NB4 (cell line): ENCODE measurements around the gene CCT5.

Source experiments
- DNase-seq: peaks from one replicate; pipeline ENCODE4 v3.0.0; 2010; ENCODE audit warnings: low read depth
- H3K4me3 ChIP-seq: one replicate; pipeline ENCODE4 v1.5.1; 2011; ENCODE audit warnings: mild to moderate bottlenecking, low read depth, low read length, moderate library complexity
- CTCF ChIP-seq: IDR thresholded peaks from one replicate; pipeline ENCODE4 v1.5.1; 2012; ENCODE audit warnings: low read depth, low read length
- MAX ChIP-seq: IDR thresholded peaks from 2 replicates; pipeline ENCODE4 v1.6.1; 2011; ENCODE audit warnings: low read depth, low read length
- MYC ChIP-seq: IDR thresholded peaks from 2 replicates; pipeline ENCODE4 v1.6.1; 2011; ENCODE audit warnings: low read depth, low read length
- POLR2A ChIP-seq: IDR thresholded peaks from 2 replicates; pipeline ENCODE4 v1.6.1; 2011; ENCODE audit warnings: mild to moderate bottlenecking; ENCODE audit not compliant: insufficient read length; ENCODE audit errors: extremely low read depth

The CCT5 gene

GRCh38 chr5:10275991-10276390 lies 25.9 kb downstream of the CCT5 start:
- TF ChIP-seq MYC (no peak), POLR2A (no peak), CTCF (no peak), MAX (no peak)
- DNase-seq, result no peak
- no peak overlapping the region for H3K4me3 ChIP-seq

- H3K4me3 ChIP-seq, result no peak overlapping the region
- TF ChIP-seq MAX (no peak), POLR2A (no peak), MYC (no peak), CTCF (no peak)
These were observed 26.6 kb downstream of the CCT5 start for GRCh38 chr5:10276691-10277090.

GRCh38 chr5:10277773-10278630 lies 27.9 kb downstream of the CCT5 start:
- TF ChIP-seq MAX (no peak), MYC (no peak), CTCF (no peak), POLR2A (no peak)
- DNase-seq, result no peak
- no peak overlapping the region for H3K4me3 ChIP-seq

More at GRCh38 chr5:10276691-10277090, 26.6 kb downstream of the CCT5 start:
- DNase-seq, result no peak

- TF ChIP-seq MYC, result no peak
- TF ChIP-seq CTCF, result no peak
- no peak for TF ChIP-seq MAX
- no peak for TF ChIP-seq POLR2A
- no peak for DNase-seq
- no peak overlapping the region for H3K4me3 ChIP-seq
These were observed 28.7 kb downstream of the CCT5 start for GRCh38 chr5:10278658-10279279.

- no peak overlapping the region for H3K4me3 ChIP-seq
- no peak for DNase-seq
- TF ChIP-seq MYC, result no peak
- TF ChIP-seq POLR2A, result no peak
- no peak for TF ChIP-seq CTCF
- no peak for TF ChIP-seq MAX
These were observed 29.2 kb downstream of the CCT5 start for GRCh38 chr5:10279328-10279727.
